HepG2 (cell line): ENCODE data around the gene KIF5B. TPM values are rescaled to one million over a fixed set of nuclear protein-coding genes. Genes with fewer than 3 reads are reported as not detected.
A peak's percentile ranks its signal among the peaks of the same experiment; 100 is the strongest.

Source experiments
- E2F2 ChIP-seq: sonication (generic); formaldehyde crosslinking; IDR thresholded peaks from 2 replicates; pipeline ENCODE4 v1.4.0; 2020; ENCODE audit warnings: missing genetic modification reagents, borderline replicate concordance
- ELK4 ChIP-seq: sonication (generic); formaldehyde crosslinking; IDR thresholded peaks from 2 replicates; pipeline ENCODE4 v1.9.0; 2021; ENCODE audit warnings: missing genetic modification reagents, borderline replicate concordance
- FOXM1 ChIP-seq: sonication (generic); formaldehyde crosslinking; IDR thresholded peaks from 2 replicates; pipeline ENCODE4 v1.5.0; 2020; ENCODE audit warnings: missing genetic modification reagents
- HCFC1 ChIP-seq: fragments of 150-350 bp; IDR thresholded peaks from 2 replicates; pipeline ENCODE4 v1.6.1; 2014; ENCODE audit warnings: low read depth, low read length
- KAT8 ChIP-seq: IDR thresholded peaks from 2 replicates; pipeline ENCODE4 v1.6.1; 2016; ENCODE audit warnings: missing genetic modification reagents, missing compliant biosample characterization
- KDM5B ChIP-seq: sonication (generic); formaldehyde crosslinking; IDR thresholded peaks from 2 replicates; pipeline ENCODE4 v1.4.0; 2020; ENCODE audit warnings: missing genetic modification reagents, mild to moderate bottlenecking, borderline replicate concordance
- PCBP1 ChIP-seq: fragments of 200-400 bp; formaldehyde crosslinking; IDR thresholded peaks from 2 replicates; pipeline ENCODE4 v1.6.1; 2017; ENCODE audit warnings: mild to moderate bottlenecking, low read depth, low read length, borderline replicate concordance
- PREB ChIP-seq: sonication (generic); formaldehyde crosslinking; IDR thresholded peaks from 2 replicates; pipeline ENCODE4 v1.4.0; 2020; ENCODE audit warnings: missing genetic modification reagents
- RFX1 ChIP-seq: fragments of 450-650 bp; IDR thresholded peaks from 2 replicates; pipeline ENCODE4 v1.6.1; 2017
- SPEN ChIP-seq: sonication (generic); formaldehyde crosslinking; IDR thresholded peaks from 2 replicates; pipeline ENCODE4 v1.5.1; 2020; ENCODE audit warnings: low read depth, mild to moderate bottlenecking, missing genetic modification reagents
- ZBTB26 ChIP-seq: IDR thresholded peaks from 2 replicates; pipeline ENCODE4 v1.6.1; 2016; ENCODE audit warnings: missing compliant biosample characterization, missing genetic modification reagents, borderline replicate concordance
- ZNF431 ChIP-seq: sonication (generic); formaldehyde crosslinking; IDR thresholded peaks from 2 replicates; pipeline ENCODE4 v1.9.0; 2022; ENCODE audit warnings: missing genetic modification reagents, low read depth, mild to moderate bottlenecking, borderline replicate concordance
- ZNF646 ChIP-seq: sonication (generic); formaldehyde crosslinking; IDR thresholded peaks from 2 replicates; pipeline ENCODE4 v1.9.0; 2021; ENCODE audit warnings: mild to moderate bottlenecking, missing genetic modification reagents
- ZNF709 ChIP-seq: sonication (generic); formaldehyde crosslinking; IDR thresholded peaks from 2 replicates; pipeline ENCODE4 v1.5.0; 2020; ENCODE audit warnings: mild to moderate bottlenecking, missing genetic modification reagents
- ZNF713 ChIP-seq: sonication (generic); formaldehyde crosslinking; IDR thresholded peaks from 2 replicates; pipeline ENCODE4 v1.4.0; 2020; ENCODE audit warnings: mild to moderate bottlenecking, missing genetic modification reagents
- ZNF850 ChIP-seq: sonication (generic); formaldehyde crosslinking; conservative IDR thresholded peaks from 2 replicates; pipeline ENCODE4 v1.9.0; 2021; ENCODE audit warnings: mild to moderate bottlenecking, missing genetic modification reagents
- polyA plus RNA-seq, 8 experiments: library from polyadenylated mRNA; depleted of rRNA in 3 of 8; stranded (reverse) in 7 of 8; unstranded in 1 of 8; fragments of >200 nt; fragmentation: Illumina TruSeq in 4 of 8; extraction: Trizol in 4 of 8; gene quantifications; 2 replicates each; pipeline versions ENCODE4 v1.2.1 to v1.2.3, GENCODE V29; 2011 to 2016; ENCODE audit warnings: low read depth in 4 of 8, missing spikeins in 1 of 8, mixed read lengths in 1 of 8; ENCODE audit not compliant: insufficient read depth in 1 of 8
- total RNA-seq, 5 experiments: library from RNA; depleted of rRNA; stranded (reverse); fragments of >200 nt; fragmentation: Illumina TruSeq; extraction: Trizol; gene quantifications; 2 replicates each; pipeline ENCODE4 v1.2.3, GENCODE V29; 2016; ENCODE audit warnings: low read depth in 1 of 5
- TF ChIP-seq, protein P1 (sequence below): sonication (generic); formaldehyde crosslinking; IDR thresholded peaks from 2 replicates; pipeline ENCODE4 v1.8.0; 2022; ENCODE audit warnings: missing genetic modification reagents, low read depth, mild to moderate bottlenecking, borderline replicate concordance

The KIF5B gene
- total and polyA plus RNA-seq, 2 of the 13 experiments (the other 11 are each of a cell fraction or from before 2014, with no cell fraction given): 34.3 to 133 TPM

- no peak for TF ChIP-seq PCBP1
- no peak for TF ChIP-seq ZNF431
- TF ChIP-seq RFX1: no peak
- no peak for TF ChIP-seq KDM5B
- TF ChIP-seq ELK4: no peak
- TF ChIP-seq FOXM1 (CRISPR knock-in tag): no peak
- no peak for TF ChIP-seq PREB (CRISPR knock-in tag)
- no peak for TF ChIP-seq SPEN (CRISPR knock-in tag)
- TF ChIP-seq, protein P1, sequence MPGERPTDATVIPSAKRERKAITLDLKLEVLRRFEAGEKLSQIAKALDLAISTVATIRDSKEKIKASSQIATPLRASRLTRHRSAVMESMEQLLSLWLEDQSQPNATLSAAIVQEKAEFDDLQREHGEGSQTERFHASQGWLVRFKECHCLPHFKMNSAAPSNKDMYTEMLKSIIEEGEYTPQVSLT (CRISPR knock-in tag): no peak
- TF ChIP-seq HCFC1: no peak
- peak; percentile 60; the same call in 1 of the 2 replicates for TF ChIP-seq ZNF646 (CRISPR knock-in tag)
- TF ChIP-seq ZBTB26: no peak
- no peak for TF ChIP-seq ZNF713
- no peak for TF ChIP-seq ZNF850 (CRISPR knock-in tag)
- 0 out of 2 replicates have a peak, but pooled peaks have one; percentile 27 for TF ChIP-seq KAT8 (CRISPR knock-in tag)
- TF ChIP-seq E2F2: no peak
- TF ChIP-seq ZNF709 (CRISPR knock-in tag): no peak
These were observed 48.6 kb upstream of the KIF5B start (continued) for GRCh38 chr10:32104622-32105509.
